Suppressor macrophage (primary cell): ENCODE results near the gene MFN1.
"Not testable (repeated sequence)": the region's sequence is repeated elsewhere in the genome, so short reads cannot be mapped to it uniquely, and the experiment has no call there.

ENCODE experiments used
- DNase-seq, 4 experiments: peaks; one replicate each; pipeline ENCODE4 v3.0.0-alpha.2; 2020 to 2022
- total RNA-seq, 17 experiments: gene quantifications; one replicate each; lab custom pipeline; 2026; ENCODE audit warnings: mixed read lengths in 6 of 17, inconsistent platforms in 3 of 17; lab: John Stamatoyannopoulos, UW

MFN1 gene
- total RNA-seq: 52.5 to 195 (median 81.4) reads per million in 17 experiments

DNA sequence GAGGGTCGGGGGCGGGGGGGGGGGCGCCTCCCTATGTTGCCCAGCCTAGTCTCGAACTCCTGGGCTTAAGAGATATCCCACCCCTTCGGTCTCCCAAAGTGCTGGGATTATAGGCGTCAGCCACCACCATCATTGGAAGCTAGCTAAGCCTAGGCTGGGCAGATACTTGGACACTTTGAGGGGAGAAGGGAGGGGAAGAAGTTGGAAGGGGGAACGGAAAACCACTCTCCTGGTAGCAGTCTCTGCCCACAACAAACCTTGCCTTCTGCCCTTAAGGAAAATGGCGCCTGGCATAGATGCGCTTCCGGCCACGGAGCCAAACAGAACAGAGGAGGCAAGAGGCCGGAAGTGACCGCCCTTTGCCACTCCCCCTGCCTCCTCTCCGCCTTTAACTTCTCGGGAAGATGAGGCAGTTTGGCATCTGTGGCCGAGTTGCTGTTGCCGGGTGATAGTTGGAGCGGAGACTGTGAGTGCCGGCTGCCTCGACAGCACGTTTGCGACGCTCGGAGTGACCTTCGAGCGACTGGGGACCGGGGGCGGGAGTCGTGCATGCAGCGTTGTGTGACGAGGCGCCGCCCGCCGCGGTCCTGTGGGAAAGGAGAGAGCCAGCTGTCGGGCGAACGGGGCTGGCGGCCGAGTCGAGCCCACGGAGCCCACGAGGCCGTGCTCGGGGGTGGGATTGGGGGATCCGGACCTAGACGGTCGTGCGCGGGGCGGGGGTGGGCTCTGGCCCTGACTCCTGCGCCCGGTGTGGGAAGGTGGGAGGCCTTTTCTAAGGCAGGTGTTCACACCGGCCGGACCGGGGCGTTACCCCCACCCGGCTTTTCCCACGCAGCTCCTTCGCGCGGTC is at the start of gene MFN1:
MFN1 (plus strand) TSS at position 365 of the 850 bp plus-strand sequence. CDS start 1,143 bp downstream, outside the sequence.
- DNase-seq: peak; percentile 94 to 98 (median 96)

- DNase-seq: no peak
Observed at GRCh38 chr3:179297971-179298725, 49.4 kb upstream of the MFN1 start.

DNA sequence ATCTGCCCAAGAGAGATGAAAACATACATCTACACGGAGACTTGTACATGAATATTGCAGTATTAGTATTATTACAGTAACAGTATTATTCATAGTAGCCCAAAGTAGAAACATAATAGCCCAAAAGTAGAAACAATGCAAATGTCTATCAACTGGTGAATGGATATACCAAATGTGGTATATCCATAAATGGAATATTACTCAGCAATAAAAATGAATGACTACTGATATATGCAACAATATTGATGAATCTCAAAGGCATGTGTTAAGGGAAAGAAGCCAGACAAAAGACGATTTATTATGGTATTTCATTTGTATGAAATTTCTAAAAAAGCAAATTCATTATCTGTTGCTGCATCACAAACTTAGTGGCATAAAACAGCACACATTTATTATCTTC is 48.2 kb upstream of the MFN1 start:
- no peak for DNase-seq

DNA sequence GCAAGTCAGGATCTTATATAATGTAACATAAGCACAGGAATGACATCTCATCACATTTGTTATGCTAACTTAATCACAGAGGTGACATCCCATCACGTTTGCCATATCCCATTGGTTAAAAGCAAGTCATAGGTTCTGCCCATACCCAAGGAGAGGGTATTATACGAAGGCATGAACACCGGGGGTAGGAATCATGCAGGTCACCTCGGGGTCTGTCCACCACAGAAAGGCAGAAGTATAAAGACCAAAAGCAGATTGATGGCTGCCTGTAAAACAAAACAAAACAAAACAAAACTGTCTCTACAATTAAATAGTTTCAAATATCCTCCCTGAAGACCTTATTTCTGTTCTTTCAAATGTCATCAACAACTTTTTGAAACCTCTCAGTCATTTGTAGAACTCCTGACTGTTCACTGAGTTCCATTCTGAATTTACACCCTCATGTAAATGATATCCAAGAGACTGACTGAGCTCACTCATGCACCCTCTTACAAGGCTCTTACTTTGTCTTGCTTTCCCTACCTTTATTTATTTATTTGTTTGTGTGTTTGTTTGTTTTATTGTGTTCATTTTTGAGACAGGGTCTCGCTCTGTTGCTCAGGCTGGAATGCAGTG is 47.4 kb upstream of the MFN1 start:
- no peak for DNase-seq

DNA sequence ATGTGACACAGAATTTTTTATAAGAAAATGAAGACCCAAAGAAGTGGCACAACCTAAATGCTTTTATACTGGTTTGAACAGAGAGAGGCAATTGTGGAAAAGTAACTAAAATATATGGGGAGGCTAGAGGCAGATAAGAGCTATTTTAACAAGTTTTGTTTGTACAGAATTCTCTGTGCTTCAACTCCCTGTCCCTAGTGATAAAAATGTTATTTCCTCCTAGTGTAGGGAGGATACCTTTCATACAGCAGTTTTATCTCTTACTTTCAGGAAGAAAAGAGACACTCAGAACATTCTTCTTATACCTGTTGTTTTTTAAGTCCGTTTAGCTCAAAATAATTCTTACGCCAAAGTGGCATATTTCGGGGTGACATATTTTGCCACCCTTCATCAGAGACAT is 45.9 kb upstream of the MFN1 start:
- no peak for DNase-seq

DNA sequence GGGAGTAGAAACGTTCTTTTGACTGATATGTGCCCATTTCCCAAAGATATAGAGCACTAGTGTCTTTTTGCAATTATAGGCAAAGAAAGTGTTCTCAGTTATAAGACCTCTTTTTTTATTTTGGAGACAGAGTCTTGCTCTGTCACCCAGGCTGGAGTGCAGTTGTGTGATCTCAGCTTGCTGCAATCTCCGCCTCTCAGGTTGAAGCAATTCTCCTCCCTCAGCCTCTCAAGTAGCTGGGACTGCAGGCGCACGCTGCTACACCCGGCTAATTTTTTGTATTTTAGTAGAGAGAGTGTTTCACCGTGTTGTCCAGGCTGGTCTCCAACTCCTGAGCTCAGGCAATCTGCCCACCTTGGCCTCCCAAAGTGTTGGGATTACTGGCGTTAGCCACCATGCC is 45.4 kb upstream of the MFN1 start:
- DNase-seq: no peak

DNA sequence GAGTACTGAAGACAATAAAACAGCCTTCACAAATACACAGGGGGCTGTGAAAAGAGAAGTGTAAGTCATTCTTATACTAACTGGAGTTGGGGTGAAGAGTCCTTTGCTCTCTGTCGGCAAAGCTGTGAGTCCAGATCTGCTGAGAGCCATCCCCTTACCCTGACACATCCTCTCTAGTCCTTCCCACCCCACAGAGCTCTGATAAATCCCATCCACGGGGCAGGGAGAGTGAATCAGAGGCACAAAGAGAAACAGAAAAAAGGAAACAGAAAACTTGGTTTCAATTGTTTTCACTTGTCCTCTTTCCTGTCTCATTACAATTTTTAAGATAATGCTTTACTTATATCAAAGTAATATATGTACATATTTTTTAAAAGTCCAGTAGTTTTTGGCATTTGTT is 42.9 kb upstream of the MFN1 start:
- DNase-seq: no peak

- not testable (repeated sequence) for DNase-seq
Observed at GRCh38 chr3:179307362-179307761, 40.1 kb upstream of the MFN1 start.

DNA sequence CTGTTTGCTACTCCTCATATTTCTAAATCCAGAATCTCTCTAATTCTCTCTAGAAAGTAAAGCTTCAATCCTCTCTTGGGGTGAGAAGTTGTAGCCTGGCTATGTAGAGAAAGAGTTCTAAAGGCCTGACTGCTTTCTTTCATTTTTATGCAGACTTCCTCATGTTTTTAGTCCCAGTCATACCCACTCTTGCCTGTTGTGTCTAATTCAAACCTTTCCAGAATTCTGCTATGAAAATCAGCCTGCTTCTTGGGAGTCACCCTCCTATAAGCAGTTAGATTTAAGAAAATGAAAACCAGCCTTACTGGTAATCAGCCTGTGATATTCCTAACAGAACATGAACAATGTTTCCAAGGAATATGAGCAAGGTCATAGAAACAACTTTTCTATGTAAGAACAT is 39.5 kb upstream of the MFN1 start:
- DNase-seq: no peak

- no peak for DNase-seq
Observed at GRCh38 chr3:179309225-179310078, 38.1 kb upstream of the MFN1 start.

DNA sequence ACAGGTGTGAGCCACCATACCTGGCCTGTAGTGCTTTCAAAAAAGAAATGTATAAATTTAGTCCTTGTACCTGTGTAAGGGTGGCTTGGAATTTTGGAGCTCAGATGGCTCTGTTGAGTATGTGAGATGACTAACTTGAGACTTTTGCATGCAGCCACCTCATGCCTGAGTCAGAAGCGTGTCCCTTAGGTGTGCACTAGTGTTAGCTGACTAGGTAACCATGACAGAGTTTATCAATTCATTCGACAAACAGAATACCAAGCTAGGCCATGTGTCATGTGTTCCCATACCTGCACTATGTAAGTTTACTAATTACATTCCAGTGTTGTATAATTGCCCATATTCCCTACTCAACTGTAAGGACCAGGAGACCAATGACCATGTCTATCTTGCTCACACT is 28.6 kb upstream of the MFN1 start:
- no peak for DNase-seq

GRCh38 chr3:179321668-179322285 is 25.7 kb upstream of the MFN1 start:
- peak; percentile 33 to 48 (median 46) for DNase-seq

DNA sequence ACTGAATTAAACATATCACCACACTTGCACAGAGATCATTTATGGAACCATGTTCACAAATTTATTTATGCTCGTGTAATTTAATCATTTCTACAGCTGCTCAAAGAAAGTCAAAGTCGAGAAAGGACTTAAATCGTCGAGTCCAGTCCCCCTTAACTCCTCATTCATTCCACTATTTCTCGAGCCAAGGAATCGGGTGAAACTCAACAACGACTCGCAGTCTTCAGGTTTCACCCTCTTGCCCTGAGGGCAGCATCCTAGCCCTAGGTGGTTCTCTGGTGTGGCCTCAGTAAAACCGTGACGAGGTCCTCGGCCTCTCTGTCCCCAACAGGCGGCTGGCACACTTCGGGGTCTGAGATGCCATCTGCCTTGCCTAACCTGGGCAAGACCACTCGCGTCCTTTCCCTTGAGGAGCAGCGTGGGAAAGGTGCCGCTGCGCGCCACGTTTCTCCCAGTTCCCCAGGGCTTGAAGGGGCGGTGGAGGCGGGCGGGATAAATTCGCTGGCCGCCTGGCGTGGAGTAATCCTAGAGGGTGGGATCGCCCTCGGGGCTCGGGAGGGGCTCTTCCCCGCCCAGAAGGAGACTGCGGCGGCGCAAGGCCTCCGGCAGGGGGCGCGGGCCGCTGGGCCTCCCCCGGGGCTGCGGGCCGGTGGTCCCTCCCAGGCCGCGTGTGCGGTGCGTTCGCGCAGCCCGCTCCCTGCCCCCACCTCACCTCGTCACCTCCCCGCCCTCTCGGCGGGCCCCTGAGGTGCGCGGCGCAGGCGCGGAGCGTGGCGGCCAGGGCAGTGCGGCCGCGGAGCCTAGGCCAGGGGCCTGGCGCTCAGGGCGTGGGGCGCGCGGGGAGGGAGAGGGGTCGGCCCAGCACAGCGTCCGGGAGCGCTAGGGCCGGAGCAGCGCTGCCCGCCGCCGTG is 25.0 kb upstream of the MFN1 start, which contains the start of gene ZNF639:
ZNF639 (plus strand) TSS at position 746 of the 911 bp plus-strand sequence. CDS start 5,263 bp downstream, outside the sequence.
- DNase-seq: peak; percentile 87 to 93 (median 90)

DNA sequence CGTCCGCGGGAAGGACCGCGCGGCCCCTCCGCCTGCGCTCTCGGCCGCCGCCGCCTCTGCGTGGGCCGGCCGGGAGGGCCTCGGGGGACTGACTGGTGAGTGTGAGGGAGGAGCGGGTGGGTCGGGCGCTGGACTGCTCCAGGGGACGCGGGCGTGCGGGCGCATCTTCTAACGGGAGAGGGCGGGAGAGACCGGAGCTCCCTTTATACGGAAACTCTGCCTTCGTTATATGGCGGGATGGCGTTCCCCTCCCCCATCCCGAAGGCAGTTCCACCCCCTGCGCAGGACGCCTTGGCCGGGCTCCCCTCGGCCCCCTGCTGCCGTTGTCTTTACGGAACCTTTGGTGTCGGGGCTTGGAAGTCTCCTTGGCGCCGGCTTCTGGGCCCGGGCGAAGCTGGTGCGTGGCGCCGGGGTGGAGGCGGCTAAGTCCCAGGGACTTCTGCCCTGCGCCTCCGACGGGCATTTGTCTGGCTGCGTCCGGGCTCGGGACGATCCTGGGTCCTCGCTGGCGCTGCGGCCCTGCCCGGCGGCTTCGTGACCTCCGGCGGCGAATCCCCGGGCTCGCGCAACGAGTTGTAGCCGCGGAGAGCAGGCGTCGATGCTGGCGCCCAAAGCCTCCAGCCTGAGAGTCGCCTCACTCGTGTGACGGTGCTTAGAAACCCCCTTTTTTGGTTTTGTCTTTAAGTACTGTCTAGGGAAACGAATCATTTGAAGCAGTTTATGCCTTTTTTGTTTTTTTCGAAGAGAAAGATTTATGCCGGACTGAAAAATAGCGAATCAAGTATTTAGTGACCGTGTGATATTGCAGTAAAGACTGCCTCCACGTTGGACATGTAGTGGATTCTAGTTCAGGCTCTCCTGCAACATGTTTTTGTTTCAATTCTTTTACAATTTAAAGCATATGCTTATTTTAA is 24.1 kb upstream of the MFN1 start:
- peak; percentile 69 to 85 (median 78) for DNase-seq

DNA sequence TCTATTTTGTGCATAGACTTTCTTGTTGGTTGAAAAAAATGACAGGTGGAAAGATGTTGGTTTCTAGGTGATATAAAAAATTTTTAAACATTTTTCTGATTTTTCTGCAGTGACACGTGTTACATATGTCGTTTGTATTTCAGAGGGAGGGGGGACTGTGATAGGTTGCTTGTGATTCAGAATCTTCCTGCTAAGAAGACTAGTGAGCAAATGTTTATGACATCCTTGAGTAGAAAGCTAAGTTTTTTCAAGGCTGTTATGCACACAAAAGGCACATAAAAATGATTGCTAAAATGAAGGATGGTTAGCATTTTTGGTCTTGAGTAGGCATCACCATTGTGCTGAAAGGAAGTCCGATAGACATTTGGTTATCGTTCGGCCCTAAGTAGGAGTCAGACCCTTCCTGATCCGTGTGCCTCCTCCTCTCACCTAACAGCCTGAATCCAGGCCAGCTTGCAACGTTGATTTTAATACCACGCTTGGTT is 23.2 kb upstream of the MFN1 start:
- peak in 2 of 4 experiments; percentile 18 for DNase-seq

DNA sequence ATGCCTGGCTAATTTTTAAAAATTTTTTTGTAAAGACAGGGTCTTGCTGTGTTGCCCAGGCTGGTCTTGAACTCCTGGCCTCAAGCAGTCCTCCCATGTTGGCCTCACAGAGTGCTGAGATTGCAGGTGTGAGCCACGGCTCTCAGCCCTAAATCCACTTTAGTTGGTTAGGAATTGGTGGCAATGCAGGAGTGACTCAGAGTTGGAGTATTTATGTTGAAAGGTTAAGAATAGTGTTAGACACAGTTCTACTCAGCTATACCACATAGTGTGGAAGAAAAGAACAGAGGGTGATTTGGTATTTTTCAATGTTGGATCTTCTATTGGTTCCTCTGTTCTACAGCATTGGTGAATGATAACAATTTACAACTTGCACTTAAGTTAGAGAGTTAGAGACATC is 17.1 kb upstream of the MFN1 start:
- no peak for DNase-seq

DNA sequence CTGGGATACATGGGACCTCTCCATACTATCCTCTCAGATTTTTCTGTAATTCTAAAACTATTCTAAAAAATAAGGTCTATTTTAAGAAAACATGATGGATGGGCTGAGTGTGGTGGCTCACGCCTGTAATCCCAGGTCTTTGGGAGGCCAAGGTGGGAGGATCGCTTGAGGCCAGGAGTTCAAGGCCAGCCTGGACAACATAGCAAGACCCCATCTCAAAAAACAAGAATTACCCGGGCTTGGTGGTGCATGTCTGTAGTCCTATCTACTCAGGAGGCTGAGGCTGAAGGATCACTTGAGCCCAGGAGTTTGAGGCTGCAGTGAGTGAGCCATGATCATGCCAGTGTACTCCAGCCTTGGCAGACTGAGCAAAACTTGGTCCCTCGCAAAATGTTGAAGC is 15.3 kb upstream of the MFN1 start:
- no peak for DNase-seq

DNA sequence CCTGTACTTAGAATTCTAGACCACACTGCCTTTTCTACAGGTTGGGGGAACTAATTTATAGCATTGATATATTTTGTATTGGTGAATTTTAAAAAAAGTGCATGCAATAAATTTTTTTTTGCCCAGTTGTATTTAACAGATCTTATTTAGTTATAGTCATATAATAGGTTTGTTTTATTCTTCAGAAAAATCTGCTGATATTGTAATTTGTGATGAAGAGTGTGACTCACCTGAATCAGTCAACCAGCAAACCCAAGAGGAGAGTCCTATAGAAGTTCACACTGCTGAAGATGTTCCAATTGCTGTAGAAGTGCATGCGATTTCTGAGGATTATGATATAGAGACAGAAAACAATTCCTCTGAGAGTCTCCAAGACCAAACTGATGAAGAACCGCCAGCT is 14.4 kb upstream of the MFN1 start:
- DNase-seq: no peak

- DNase-seq: no peak
Observed at GRCh38 chr3:179336345-179336929, 11.1 kb upstream of the MFN1 start.
